Skeletal muscle cell (primary cell): ENCODE measurements around the gene WNT7B.

Experiments used
- DNase-seq: peaks from one replicate; pipeline ENCODE4 v3.0.0-alpha.2; 2010; ENCODE audit warnings: low read depth
- H3K4me3 ChIP-seq: 2 replicates; pipeline ENCODE4 v1.5.1; 2011; ENCODE audit warnings: low read depth, mild to moderate bottlenecking, control low read depth, low read length, moderate library complexity

The WNT7B gene

DNA sequence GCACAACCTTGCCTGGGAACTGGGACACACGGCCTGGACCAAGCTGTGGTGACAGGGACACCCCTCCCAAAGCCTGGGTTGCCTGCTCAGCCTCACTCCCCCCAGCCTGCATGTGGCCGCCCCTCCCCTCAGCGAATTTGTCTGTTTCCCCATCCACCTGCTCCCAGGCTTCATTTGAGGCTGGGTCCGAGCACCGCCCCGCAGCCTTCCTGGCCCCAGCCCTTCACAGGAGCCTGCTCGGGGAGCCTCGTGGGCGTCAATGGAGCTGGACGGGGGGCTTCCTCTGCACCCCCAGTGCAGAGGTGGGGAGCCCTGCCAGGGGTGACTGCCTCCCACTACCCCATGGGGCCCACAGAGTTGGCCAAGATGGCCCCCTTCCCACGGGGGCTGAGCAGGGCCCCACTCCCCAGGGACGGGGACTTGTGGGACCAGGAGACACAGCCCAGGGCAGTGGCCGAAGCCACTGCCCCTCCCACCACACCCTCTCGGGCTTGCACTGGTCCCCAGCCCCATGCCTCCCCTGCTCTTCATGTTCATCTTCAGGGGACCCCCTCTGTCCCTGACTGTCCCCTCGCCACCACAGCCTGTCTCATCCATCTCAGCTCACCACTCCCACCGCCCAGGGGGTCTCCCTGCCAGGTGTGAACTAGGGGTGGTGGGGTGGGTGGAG, 91.7 kb downstream of the WNT7B start:
- no peak overlapping the region for H3K4me3 ChIP-seq
- DNase-seq, result no peak

DNA sequence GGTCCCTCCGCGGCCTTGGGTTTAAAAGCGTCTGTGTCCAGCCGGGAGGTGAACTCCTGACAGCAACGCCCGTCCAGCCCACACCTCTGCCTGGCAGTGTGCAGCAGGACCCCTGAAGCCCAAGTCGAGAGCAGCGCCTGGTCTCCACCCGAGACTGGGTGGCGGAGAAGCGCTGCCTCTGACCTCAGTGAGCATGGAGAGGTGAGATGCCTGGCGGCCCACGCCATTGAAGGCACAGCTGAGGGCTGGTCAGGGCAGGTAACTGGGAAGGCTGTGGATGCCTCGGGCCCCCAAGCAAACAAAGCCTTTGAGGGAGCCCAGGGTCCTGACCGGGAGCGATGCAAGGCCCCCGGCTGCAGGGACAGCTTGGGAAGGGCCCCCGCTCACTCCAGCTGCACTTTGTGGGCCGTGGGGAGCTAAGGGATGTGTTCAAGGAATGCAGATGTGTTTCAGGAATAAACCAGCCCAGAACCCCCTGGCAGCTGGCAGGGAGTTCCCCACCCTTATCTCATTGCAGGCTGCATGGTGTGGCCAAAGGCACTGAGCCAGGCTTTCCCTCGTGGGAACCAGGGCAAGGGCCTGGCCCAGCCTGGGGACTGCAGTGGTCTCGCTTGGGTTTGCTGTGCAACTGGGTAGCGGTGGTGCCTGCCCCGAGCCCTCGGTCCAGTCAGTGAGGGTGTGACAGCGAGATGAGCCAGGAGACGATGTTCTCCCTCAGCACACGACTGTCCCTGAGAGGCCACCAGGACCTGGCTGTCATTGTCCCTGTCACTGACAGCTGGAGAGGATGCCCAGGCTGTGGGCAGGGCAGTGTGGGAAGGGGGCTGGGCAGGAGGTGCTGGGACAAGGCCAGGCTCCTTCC, 92.5 kb downstream of the WNT7B start:
- DNase-seq, result no peak

DNA sequence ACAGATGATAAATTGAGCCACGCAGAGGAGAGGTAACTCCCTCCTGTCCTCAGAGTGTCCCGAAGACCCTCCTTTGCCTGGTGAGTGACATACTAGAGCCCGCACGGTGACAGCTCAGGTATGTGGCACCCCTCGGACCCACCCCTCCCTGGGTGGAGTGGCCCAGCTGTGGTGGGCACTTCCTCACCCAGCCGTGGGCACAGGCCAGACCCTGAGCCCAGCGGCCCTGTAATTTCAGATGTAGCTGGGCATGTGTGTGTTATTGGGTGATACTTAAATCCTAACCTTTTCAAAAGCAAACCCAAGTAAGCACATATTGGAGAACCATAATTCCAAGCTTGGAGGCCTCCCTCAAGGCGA, 93.2 kb downstream of the WNT7B start:
- no peak for DNase-seq
- H3K4me3 ChIP-seq, result no peak overlapping the region

More for the DNA sequence above, 92.5 kb downstream of the WNT7B start:
- H3K4me3 ChIP-seq, result no peak overlapping the region

DNA sequence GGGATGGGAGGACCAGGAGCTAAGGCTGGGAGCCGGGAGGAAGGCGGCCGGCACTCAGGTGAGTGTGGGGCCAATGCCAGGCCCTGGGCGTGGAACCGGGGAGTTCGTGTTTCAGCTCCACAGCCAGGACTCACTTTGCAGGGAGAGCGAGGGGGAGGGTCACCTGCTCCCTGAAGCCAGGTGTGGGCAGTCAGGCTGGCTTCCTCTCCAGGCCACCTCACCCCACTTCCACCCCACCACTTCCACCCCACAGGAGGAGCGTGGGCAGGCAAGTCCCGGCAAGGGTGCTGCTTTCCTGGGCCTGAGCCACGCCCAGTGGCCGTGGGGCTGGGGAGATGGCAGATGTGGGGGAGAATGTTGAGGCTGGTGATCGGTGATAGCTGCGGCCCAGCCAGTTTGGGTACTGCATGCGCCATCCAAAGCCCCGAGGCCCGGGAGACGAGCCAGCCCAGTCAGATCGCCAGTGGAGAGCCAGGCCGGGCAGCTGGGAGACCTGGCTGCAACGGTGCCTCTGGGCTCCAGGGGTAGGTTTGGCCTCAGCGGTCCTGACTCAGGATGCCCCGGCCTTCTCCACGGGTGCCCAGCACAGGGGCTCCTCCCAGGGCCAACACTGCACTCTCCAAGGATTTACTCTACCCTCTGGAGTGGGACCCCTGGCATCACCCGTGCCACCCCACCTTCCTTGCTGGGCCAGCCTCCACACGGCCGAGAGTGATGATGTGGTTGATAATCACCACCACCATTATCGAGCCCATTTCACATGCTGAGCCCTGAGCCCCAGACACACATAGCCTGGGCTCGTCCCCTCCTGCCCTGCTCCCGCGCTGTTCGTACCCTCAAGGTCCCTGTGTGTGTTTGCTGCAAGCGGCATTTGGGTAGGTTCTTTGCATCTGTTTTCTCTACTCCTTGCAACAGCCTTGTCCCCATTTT, 93.8 kb downstream of the WNT7B start:
- H3K4me3 ChIP-seq, result no peak overlapping the region
- no peak for DNase-seq

DNA sequence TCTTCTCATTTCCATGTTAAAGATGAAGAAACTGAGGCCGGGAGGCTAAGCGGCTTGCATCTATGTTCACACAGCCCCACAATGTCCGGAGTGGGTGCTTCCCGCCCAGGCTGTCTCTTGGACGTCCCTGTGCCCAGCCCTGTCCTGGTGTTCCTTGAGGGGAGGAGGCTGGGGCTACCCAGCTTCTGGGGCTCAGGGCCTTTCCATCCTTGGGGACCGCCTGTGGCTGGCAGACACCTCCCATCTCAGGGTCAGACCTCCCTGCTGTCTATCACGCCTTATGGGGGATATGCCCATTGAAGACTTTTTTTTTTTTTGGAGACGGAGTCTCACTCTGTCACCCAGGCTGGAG, 95.5 kb downstream of the WNT7B start:
- DNase-seq, result no peak
- H3K4me3 ChIP-seq, result no peak overlapping the region

DNA sequence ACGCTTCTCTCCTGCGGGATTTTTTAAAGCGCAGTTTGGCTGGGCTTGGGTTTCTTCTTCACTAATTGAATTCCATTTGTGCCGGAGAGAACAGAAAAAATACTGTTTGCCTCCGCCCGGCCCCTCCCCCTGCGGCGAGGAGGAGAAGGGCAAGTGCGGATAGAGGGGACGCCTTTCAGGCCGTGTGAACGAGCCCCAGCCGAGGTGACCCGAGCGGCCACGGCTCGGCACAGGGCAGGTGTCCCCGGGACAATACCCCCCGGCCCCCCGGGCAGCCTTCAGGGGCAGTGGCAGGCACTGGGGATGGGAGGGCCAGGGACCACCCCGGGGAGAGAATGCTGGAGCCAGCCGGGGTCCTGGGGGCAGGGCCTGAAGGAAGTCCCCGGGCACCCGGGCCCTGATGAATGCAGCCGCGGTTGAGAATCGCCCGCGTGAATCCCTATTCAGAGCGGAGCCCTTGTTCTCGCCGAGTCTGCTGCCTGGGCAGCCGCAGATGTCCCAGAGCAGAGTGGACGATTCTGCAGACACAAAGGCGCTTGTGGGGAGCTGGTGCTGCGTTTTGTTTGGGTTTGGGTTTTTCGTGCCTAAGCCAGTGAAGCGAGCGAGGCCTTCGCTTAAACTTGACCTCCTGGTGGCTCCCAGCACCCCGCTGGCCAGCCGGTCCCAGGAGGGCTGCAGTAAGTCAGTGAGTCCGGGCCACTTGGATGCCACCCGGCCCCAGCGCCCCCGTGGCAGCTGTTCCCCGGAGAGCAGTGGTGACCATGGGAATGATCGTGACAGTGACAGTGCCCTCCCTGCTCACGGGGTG, 96.0 kb downstream of the WNT7B start:
- no peak overlapping the region for H3K4me3 ChIP-seq
- no peak for DNase-seq

DNA sequence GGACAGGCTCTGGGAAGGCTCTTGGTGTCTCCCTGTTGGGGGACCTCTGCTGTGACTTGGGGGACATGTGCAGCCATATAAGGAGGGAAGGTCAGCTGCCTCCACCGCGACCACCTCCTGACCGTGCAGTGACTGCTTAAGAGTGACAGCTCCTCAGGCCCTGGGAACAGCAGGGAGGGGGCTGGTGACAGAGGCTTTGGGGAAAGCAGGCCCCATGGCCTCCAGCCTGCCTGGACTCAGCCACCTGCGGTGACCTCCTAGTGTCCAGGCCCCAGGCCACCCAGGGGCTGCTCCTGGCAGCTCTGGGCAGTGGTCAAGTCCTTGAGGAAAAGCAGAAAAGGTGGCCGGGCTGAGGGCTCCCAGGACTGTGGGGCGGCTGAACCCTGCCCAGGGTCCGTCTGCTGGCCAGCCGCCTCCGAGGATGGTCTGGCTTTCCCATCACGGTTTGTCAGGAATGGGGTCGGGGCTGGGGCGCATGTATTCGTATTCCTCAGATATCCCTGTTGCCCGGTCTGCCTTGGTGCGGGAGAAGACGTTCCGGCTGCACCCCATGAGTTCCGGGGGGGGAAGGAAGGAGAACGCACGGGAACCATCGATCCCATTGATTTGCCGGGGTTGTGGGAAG, 96.8 kb downstream of the WNT7B start:
- DNase-seq, result no peak
- no peak overlapping the region for H3K4me3 ChIP-seq

DNA sequence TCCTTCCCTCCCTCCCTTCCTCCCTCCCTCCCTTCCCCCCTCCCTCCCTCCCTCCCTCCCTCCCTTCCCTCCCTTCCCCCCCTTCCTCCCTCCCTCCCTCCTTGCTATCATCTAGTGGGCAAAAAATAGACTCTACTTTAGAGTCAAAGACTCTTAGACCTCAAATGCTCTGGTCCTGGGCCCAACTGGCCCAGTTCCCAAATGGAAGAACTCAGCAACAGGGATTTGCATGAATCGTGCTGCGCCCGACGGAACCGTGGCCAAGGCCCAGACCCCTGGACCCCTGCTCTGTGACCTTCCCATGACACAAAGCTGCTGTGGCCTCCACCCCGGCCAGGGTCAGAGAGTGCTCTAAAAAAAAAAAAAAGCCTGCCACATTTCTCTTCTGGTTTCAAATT, 97.4 kb downstream of the WNT7B start:
- H3K4me3 ChIP-seq, result no peak overlapping the region
- DNase-seq, result no peak

DNA sequence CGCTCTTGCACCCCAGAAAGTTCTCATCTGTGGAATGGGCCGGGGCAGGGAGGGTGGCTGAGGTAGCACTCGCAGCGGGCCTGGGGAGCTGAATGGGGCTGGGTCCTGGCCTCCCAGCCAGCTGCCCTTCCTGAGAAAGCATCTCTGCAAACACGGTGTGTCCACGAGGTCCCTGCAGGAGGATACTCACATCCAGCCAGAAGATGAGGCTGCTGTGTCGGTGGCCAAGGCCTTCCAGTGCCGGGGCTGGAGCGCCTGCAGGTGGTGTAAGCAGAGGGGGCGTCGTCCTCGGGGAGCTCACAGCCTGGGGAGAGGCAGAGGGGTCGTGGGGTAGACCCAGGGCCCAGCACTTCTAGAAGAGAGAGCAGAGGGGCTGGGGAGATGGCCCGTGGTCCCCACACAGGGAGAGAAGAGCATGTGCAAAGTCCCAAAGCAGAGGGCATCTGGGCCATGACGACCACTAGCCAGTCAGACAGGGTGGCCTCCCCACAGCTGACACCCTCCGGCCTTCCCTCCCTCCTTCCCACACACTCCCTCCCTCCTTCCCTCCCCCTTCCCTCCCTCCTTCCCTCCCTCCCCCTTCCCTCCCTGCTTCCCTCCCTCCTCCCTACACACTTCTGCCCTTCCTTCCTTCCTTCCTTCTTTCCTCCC, 97.9 kb downstream of the WNT7B start:
- H3K4me3 ChIP-seq, result no peak overlapping the region
- DNase-seq, result no peak

DNA sequence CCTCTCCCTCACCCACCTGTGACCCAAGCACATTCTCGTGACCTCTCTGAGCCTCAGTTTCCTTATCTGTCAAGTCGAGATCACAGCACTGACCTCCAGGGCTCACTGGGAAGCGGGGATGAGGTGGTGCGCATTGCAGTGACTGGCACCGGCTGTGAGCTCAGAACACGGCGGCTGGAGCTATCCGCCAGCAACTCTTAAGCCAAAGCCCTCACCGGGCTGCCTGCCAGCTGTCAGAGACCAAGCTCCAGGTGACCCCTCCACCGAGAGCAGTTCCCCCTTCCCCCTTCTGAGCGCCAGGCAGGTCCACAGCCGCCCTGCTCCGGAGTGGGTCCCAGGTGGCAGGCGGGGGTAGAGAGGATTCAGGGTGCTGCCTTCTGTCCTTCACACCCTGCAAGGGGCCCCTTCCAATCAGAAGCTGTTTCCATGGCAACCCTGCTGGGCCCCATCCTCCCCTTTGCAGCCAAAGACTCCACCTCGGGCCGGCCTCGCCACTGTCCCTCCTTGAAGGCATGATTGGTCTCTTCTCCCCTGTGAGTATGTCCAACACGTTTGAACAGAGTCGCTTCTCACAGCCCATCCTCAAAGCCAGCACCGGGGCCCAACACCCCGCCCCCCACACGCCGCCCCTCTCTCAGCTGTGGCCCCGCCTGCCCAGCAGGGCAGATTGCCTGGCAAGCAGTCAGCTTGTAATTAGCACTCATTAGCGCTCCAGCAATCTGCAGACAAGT, 98.7 kb downstream of the WNT7B start:
- H3K4me3 ChIP-seq, result no peak overlapping the region
- DNase-seq, result no peak

DNA sequence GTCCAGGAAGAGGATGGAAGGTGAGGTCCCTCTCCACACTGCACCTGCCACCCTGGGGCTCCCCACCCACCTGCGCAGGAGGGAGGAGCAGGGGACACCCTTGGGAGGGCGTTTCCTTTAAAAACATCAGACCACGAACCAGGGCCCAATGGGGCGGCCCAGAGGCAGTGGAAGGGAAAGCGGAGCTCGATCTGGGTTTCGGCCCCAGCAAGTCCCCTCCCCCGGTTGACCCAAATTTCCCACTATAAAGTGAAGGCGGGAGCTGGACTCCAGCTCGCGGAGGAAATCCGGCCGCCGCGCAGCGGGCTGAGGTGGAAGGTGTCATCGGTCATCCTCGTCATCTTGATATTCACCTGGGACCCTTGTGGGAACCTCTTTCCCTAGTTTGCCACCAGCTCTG, 99.3 kb downstream of the WNT7B start:
- no peak overlapping the region for H3K4me3 ChIP-seq
- no peak for DNase-seq

DNA sequence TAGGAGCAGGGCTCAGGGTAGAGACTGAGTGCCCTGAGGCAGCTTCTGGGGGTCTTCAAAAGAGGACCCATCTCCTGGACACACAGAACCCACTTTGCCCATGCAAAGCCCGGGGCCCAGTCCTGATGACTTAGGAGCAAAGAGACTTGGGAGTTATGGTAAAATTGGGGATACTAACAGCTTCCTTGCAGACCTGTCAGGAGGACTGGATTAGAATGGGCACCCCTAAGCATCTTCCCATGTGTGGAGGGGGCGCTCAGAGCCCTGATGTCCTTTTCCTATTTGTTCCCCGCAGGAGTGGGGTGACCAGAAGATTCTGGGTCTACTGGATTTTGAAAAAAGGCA, 100.0 kb downstream of the WNT7B start:
- no peak for DNase-seq
- H3K4me3 ChIP-seq, result no peak overlapping the region

DNA sequence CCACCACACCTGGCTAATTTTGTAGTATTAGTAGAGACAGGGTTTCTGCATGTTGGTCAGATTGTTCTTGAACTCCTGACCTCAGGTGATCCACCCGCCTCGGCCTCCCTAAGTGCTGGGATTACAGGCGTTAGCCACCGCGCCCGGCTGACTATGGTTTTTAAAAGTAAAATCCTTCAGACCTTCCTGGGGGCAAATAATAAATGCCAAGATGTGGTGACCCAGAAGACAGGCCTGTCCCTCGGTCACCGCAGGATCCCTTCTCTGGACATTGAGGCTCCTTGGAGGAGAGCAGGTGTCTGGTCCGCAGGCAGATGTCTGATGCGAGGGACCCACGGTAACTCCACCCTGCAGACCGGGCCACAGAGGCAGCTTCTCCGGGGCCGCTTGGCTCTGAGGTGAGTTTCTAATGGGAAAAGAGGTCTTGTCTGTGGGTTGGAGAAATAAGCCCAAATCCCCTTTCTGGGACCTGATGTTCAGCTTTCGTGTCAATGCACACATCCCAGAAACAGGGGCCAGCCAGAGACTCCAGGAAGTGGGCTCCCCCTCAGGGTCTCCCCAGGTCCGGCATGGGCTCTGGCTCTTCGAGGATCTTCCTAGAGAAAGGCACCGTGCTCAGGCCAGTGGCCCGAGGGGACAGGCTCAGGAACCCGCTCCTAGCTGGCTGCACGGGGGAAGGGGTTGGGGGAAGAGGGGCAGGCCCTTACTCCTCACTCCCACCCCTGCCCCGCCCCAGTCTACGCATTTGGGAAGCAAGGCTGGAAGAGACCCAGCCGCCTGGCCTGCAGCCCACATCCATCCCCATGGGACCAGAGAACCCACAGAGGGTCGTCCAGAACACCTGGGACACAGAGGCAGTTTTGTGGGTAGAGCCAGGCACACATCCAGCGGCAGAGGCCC, 100.6 kb downstream of the WNT7B start:
- DNase-seq, result no peak
- no peak overlapping the region for H3K4me3 ChIP-seq

DNA sequence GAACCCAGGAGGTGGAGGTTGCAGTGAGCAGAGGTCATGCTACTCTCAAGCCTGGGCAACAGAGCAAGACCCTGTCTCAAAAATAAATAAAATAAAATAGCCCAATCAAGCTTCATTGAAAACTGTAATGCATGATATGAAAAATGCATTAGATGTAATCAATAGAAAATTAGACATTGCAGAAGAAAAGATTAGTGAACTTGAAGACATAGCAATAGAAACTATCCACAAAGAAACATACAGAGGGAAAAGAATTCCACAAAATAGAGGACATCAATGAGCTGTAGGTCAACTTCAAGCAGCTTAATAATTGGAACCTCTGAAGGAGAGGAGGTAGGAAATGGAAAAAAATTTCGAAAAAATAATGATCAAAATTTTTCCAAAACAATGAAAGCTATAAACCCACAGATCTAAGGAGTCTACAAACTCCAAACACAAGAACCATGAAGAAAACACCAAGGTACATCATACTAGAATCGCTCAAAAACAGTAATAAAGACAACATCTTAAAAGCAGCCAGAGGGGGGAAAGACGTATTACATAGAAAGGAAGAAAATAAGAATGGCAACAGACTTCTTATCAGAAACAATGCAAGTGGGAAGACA, 104.2 kb downstream of the WNT7B start:
- no peak for DNase-seq
- H3K4me3 ChIP-seq, result no peak overlapping the region

DNA sequence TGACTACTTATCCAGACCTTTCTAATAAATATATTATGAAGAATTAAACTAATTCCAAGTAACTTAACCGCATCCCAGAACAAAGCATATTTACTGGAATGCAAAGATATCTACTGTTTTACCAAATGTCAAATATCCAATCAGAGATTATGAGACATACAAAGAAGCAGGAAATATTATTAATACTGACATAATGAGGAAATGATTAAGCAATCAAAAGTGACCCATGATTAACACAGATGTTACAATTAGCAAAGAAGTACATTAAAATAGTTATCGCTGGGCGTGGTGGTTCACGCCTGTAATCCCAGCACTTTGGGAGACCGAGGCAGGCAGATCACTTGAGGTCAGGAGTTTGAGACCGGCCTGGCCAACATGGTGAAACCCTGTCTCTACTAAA, 105.2 kb downstream of the WNT7B start:
- H3K4me3 ChIP-seq, result no peak overlapping the region
- DNase-seq, result no peak
